Measurements from ENCODE around the gene HLX. TPM values are rescaled to one million over a fixed set of nuclear protein-coding genes. Genes with fewer than 3 reads are reported as not detected.

The HLX gene
- total and polyA plus RNA-seq, 2 donors (not counting 1 experiment from before 2014, with no cell fraction given), result 8.2 to 22.3 TPM

DNA sequence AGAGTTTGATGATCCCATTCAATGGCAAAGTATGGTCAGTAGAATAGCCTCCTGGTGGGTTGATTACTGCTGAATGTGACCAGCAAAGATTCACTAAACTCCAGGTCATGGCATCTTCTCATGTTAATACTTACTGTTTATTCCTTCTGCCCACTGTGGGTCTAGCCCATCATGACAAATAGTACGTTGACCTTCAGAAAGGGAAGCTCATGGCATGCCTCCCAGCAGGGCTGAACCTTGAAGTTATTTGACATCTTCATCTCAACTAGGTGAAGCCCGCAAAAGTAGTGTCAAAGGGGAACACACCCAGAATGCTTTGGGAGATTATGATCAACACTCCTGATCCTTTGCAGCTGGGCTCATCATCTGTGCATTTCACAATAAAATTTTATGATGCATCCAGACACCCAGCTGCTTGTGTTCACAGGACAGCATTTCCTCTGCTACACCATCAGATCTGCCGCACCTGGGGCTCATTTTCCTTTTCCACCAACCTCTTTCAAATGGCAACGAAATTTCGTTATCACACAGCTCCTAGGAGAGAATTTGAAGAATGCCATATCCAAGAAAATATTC lies 49.6 kb downstream of the HLX start:
- Histone ChIP-seq H3K27me3 (ENCODE audit: control insufficient read depth, insufficient read depth, low read length) (no peaks in the 10 kb centered on the region), H3K4me3 (replicated peaks in 1 of 4; ENCODE audit: control extremely low read depth in 1 of 4, insufficient read depth in 1 of 4, low read depth in 3 of 4, low read length in 4 of 4) (no peak overlapping the region), H3K27ac (ENCODE audit: insufficient read depth, low read length) (no peak overlapping the region), H4K20me1 (ENCODE audit: control insufficient read depth, extremely low read depth, insufficient read depth, low read length) (no peaks in the 10 kb centered on the region), H3K9me3 (ENCODE audit: control insufficient read depth, insufficient read depth, low read depth, low read length) (no peaks in the 10 kb centered on the region), H3K79me2 (ENCODE audit: control insufficient read depth, insufficient read depth, low read length) (no peaks in the 10 kb centered on the region), H3K4me1 (ENCODE audit: control insufficient read depth, extremely low read depth, insufficient read depth, low read length) (no peaks in the 10 kb centered on the region), H3K4me2 (ENCODE audit: extremely low read depth, insufficient read depth, low read length) (no peak overlapping the region), H2AFZ (ENCODE audit: low read length) (no peak overlapping the region), H3K36me3 (ENCODE audit: control insufficient read depth, insufficient read depth, low read length) (no peaks in the 10 kb centered on the region), H3K9ac (ENCODE audit: insufficient read depth, low read length) (no peak overlapping the region)
- TF ChIP-seq EZH2 (IDR thresholded peaks at IDR 0.05; ENCODE audit: low read length, missing control alignments) (no peak), CTCF (conservative IDR thresholded peaks at IDR 0.05 in 1 of 2, IDR thresholded peaks at IDR 0.05 in 1 of 2; ENCODE audit: low read depth in 1 of 2, low read length in 2 of 2) (no peak)
- no peak for DNase-seq (ENCODE audit: low read depth in 2 of 2)

GRCh38 chr1:220929304-220929703 lies 50.1 kb downstream of the HLX start:
- H3K9me3 ChIP-seq (ENCODE audit: control insufficient read depth, insufficient read depth, low read depth, low read length), result no peaks in the 10 kb centered on the region
- H3K27ac ChIP-seq (ENCODE audit: insufficient read depth, low read length), result no peak overlapping the region
- no peak overlapping the region for H3K4me2 ChIP-seq (ENCODE audit: extremely low read depth, insufficient read depth, low read length)
- no peak overlapping the region for H3K9ac ChIP-seq (ENCODE audit: insufficient read depth, low read length)
- no peaks in the 10 kb centered on the region for H3K36me3 ChIP-seq (ENCODE audit: control insufficient read depth, insufficient read depth, low read length)
- H3K4me3 ChIP-seq (replicated peaks in 1 of 4; ENCODE audit: control extremely low read depth in 1 of 4, insufficient read depth in 1 of 4, low read depth in 3 of 4, low read length in 4 of 4), result no peak overlapping the region
- TF ChIP-seq EZH2 (IDR thresholded peaks at IDR 0.05; ENCODE audit: low read length, missing control alignments), result no peak
- TF ChIP-seq CTCF (conservative IDR thresholded peaks at IDR 0.05 in 1 of 2, IDR thresholded peaks at IDR 0.05 in 1 of 2; ENCODE audit: low read depth in 1 of 2, low read length in 2 of 2), result no peak
- H3K79me2 ChIP-seq (ENCODE audit: control insufficient read depth, insufficient read depth, low read length), result no peaks in the 10 kb centered on the region
- H2AFZ ChIP-seq (ENCODE audit: low read length), result no peak overlapping the region
- H3K27me3 ChIP-seq (ENCODE audit: control insufficient read depth, insufficient read depth, low read length), result no peaks in the 10 kb centered on the region
- no peaks in the 10 kb centered on the region for H4K20me1 ChIP-seq (ENCODE audit: control insufficient read depth, extremely low read depth, insufficient read depth, low read length)
- DNase-seq (ENCODE audit: low read depth in 2 of 2), result no peak
- no peaks in the 10 kb centered on the region for H3K4me1 ChIP-seq (ENCODE audit: control insufficient read depth, extremely low read depth, insufficient read depth, low read length)

Other genes starting within 250 kb of the HLX start
- 2.1 and 3.3 TPM in 2 replicates for gene C1orf115, start 189.1 kb upstream of the HLX start, total RNA-seq
- 0.63 and 2.2 TPM in 2 replicates for gene C1orf115, start 189.1 kb upstream of the HLX start, polyA plus RNA-seq
- 9.0 and 12.6 TPM in 2 replicates for gene MTARC2, start 131.1 kb upstream of the HLX start, total RNA-seq
- 7.3 and 14.5 TPM in 2 replicates for gene MTARC2, start 131.1 kb upstream of the HLX start, polyA plus RNA-seq
- 9.6 and 9.8 TPM in 2 replicates for gene MTARC1, start 92.5 kb upstream of the HLX start, total RNA-seq
- 1.8 and 2.8 TPM in 2 replicates for gene MTARC1, start 92.5 kb upstream of the HLX start, polyA plus RNA-seq